Measurements from ENCODE around the gene FNIP2.

GRCh38 chr4:158895797-158896576, 127.2 kb downstream of the FNIP2 start:
- TF ChIP-seq ZEB2 (tag by site-specific recombination; IDR thresholded peaks at IDR 0.05) (no peak), AEBP2 (tag by site-specific recombination; IDR thresholded peaks at IDR 0.05; ENCODE audit: borderline replicate concordance) (no peak), ZNF366 (tag by site-specific recombination; conservative IDR thresholded peaks at IDR 0.05) (no peak), SP2 (tag by site-specific recombination; IDR thresholded peaks at IDR 0.05) (no peak), SP7 (tag by site-specific recombination; IDR thresholded peaks at IDR 0.05) (no peak), ZNF274 (IDR thresholded peaks at IDR 0.05; ENCODE audit: low read length) (no peak), ZNF274 (tag by site-specific recombination; IDR thresholded peaks at IDR 0.05; ENCODE audit: borderline replicate concordance) (no peak), BCL11A (tag by site-specific recombination; IDR thresholded peaks at IDR 0.05; ENCODE audit: low read depth) (no peak), ZSCAN16 (tag by site-specific recombination; IDR thresholded peaks at IDR 0.05) (no peak), ZBTB17 (tag by site-specific recombination; IDR thresholded peaks at IDR 0.05) (no peak), ZNF501 (tag by site-specific recombination; IDR thresholded peaks at IDR 0.05) (no peak), MZF1 (tag by site-specific recombination; IDR thresholded peaks at IDR 0.05; ENCODE audit: borderline replicate concordance) (no peak)
- TF ChIP-seq, protein P1, sequence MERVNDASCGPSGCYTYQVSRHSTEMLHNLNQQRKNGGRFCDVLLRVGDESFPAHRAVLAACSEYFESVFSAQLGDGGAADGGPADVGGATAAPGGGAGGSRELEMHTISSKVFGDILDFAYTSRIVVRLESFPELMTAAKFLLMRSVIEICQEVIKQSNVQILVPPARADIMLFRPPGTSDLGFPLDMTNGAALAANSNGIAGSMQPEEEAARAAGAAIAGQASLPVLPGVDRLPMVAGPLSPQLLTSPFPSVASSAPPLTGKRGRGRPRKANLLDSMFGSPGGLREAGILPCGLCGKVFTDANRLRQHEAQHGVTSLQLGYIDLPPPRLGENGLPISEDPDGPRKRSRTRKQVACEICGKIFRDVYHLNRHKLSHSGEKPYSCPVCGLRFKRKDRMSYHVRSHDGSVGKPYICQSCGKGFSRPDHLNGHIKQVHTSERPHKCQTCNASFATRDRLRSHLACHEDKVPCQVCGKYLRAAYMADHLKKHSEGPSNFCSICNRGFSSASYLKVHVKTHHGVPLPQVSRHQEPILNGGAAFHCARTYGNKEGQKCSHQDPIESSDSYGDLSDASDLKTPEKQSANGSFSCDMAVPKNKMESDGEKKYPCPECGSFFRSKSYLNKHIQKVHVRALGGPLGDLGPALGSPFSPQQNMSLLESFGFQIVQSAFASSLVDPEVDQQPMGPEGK (tag by site-specific recombination; IDR thresholded peaks at IDR 0.05), result no peak
- TF ChIP-seq, protein P2, sequence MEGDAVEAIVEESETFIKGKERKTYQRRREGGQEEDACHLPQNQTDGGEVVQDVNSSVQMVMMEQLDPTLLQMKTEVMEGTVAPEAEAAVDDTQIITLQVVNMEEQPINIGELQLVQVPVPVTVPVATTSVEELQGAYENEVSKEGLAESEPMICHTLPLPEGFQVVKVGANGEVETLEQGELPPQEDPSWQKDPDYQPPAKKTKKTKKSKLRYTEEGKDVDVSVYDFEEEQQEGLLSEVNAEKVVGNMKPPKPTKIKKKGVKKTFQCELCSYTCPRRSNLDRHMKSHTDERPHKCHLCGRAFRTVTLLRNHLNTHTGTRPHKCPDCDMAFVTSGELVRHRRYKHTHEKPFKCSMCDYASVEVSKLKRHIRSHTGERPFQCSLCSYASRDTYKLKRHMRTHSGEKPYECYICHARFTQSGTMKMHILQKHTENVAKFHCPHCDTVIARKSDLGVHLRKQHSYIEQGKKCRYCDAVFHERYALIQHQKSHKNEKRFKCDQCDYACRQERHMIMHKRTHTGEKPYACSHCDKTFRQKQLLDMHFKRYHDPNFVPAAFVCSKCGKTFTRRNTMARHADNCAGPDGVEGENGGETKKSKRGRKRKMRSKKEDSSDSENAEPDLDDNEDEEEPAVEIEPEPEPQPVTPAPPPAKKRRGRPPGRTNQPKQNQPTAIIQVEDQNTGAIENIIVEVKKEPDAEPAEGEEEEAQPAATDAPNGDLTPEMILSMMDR (tag by site-specific recombination; IDR thresholded peaks at IDR 0.05), result no peak
- TF ChIP-seq, protein P3, sequence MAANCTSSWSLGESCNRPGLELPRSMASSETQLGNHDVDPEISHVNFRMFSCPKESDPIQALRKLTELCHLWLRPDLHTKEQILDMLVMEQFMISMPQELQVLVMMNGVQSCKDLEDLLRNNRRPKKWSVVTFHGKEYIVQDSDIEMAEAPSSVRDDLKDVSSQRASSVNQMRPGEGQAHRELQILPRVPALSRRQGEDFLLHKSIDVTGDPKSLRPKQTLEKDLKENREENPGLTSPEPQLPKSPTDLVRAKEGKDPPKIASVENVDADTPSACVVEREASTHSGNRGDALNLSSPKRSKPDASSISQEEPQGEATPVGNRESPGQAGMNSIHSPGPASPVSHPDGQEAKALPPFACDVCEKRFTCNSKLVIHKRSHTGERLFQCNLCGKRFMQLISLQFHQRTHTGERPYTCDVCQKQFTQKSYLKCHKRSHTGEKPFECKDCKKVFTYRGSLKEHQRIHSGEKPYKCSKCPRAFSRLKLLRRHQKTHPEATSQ (tag by site-specific recombination; IDR thresholded peaks at IDR 0.05), result no peak
